ENCODE results near the gene LRRC45.
"Not testable (repeated sequence)": the region's sequence is repeated elsewhere in the genome, so short reads cannot be mapped to it uniquely, and the experiment has no call there.

LRRC45 gene

DNA sequence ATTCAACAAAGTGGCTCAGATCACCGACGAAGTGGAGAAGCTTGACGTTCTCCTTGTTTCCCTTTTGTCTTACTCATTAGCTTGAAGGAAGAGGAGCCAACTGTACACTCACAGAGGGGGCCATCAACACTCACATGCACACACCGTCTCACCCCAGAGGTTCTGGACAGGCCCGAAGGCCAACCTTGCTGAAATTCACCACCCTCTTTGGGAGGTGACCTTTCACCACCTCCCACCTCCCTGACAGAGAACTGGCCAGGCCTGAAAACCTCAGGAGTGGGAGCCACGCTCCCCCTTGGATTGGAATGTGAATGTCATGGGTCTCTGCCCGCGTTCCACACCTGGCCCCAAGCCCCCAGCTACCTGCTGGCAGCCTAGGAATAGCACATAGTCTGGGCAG is 12.4 kb downstream of the LRRC45 start:
- peaks cover 6% of the 10 kb centered on the region; the same call in 1 of the 2 replicates for H3K4me1 ChIP-seq (ENCODE audit: insufficient read depth, low read length)
- no peaks in the 10 kb centered on the region for H3K9me3 ChIP-seq (ENCODE audit: insufficient read depth, low read depth, low read length)
- H3K9ac ChIP-seq (ENCODE audit: low read depth, low read length) = no peak overlapping the region
- no peak overlapping the region for H3K27ac ChIP-seq (ENCODE audit: low read length)
- no peak overlapping the region for H3K4me3 ChIP-seq (ENCODE audit: low read length)
- H3K27me3 ChIP-seq (ENCODE audit: insufficient read depth, low read length) = 0 out of 2 replicates have a peak, but pooled peaks cover 3% of the 10 kb centered on the region
- peaks cover 5% of the 10 kb centered on the region; the same call in 1 of the 2 replicates for H3K36me3 ChIP-seq (ENCODE audit: insufficient read depth, low read depth, low read length)

- Histone ChIP-seq H3K27ac (ENCODE audit: low read length) (no peak overlapping the region), H3K4me1 (ENCODE audit: insufficient read depth, low read length) (peaks cover 6% of the 10 kb centered on the region; the same call in 1 of the 2 replicates), H3K9me3 (ENCODE audit: insufficient read depth, low read depth, low read length) (no peaks in the 10 kb centered on the region), H3K4me3 (ENCODE audit: low read length) (peak overlapping the region; percentile 73), H3K27me3 (ENCODE audit: insufficient read depth, low read length) (0 out of 2 replicates have a peak, but pooled peaks cover 3% of the 10 kb centered on the region), H3K9ac (ENCODE audit: low read depth, low read length) (0 out of 2 replicates have a peak overlapping the region, but pooled peaks have one; percentile 64), H3K36me3 (ENCODE audit: insufficient read depth, low read depth, low read length) (peaks cover 5% of the 10 kb centered on the region; the same call in 1 of the 2 replicates)
Observed at GRCh38 chr17:82035956-82036633, 13.0 kb downstream of the LRRC45 start.

- Histone ChIP-seq H3K27me3 (ENCODE audit: insufficient read depth, low read length) (0 out of 2 replicates have a peak, but pooled peaks cover 3% of the 10 kb centered on the region), H3K9ac (ENCODE audit: low read depth, low read length) (peak overlapping the region; percentile 64; the same call in 1 of the 2 replicates), H3K27ac (ENCODE audit: low read length) (no peak overlapping the region), H3K4me1 (ENCODE audit: insufficient read depth, low read length) (peaks cover 6% of the 10 kb centered on the region; the same call in 1 of the 2 replicates), H3K4me3 (ENCODE audit: low read length) (peak overlapping the region; percentile 73), H3K9me3 (ENCODE audit: insufficient read depth, low read depth, low read length) (no peaks in the 10 kb centered on the region), H3K36me3 (ENCODE audit: insufficient read depth, low read depth, low read length) (peaks cover 5% of the 10 kb centered on the region; the same call in 1 of the 2 replicates)
Observed at GRCh38 chr17:82036634-82037091, 13.6 kb downstream of the LRRC45 start.

DNA sequence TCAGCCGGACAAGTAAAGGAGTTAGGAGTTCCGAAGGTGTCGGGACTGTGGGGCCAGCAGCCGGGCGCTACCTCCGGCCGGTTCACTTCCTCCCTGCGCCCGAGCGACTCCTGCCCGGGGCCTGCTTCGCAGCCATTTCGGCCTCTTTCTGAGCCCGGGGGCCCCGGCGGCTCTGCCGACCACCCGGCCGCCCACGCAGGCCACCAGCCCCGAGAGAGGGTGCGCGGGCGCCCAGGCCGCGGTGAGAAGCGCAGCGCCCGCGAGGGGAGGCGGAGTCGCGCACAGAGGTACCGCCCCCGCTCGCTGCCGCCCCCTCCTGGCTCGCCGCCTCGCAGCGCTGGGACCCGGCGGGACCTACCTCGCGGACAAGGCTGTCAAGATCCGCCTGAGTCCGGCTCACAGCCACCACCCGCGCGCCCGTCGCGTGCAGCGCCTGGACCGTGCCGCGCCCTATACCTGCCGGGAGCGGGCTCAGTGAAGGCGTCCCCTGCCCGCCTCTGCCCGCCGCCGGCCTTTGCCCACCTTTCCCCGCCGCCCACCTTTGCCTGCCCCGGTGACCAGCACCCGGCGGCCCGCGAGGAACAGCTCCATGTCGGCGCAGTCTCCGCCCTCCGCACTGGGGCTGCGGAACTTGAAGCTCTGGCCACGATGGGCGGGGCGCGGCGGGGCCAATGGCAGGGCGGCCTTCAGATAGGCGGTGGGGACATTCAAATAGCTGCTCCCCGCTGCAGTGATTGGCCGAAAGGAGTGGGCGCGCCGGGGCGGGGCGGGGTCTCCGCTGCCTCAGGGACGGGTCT is 14.2 kb downstream of the LRRC45 start, which contains the start of gene DCXR:
Gene DCXR (minus strand): TSS at position 606 of the 797 bp plus-strand sequence. CDS start 15 bp downstream, at position 591.
- Histone ChIP-seq H3K27ac (ENCODE audit: low read length) (no peak within 1 kb of the TSS), H3K4me1 (ENCODE audit: insufficient read depth, low read length) (peaks cover 6% of the 10 kb centered on the region; the same call in 1 of the 2 replicates), H3K9ac (ENCODE audit: low read depth, low read length) (peak within 1 kb of the TSS; percentile 65; the same call in 1 of the 2 replicates)

DNA sequence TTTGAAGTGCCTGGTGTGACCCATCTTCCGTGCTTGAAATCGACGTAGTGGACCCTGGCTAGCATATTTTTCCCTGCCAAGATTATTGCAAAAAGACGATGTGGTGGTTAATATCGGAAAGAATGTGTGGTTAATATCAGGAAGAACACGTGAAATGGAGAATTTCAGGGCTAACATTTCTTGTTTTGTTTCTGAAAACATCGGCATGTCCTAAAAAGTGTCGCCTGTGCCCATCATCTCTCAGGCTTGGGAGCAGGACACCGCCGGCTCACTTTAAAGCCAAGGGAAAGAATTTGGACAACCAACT is 14.7 kb downstream of the LRRC45 start:
- H3K9ac ChIP-seq (ENCODE audit: low read depth, low read length) = peak overlapping the region; percentile 65; the same call in 1 of the 2 replicates
- H3K9me3 ChIP-seq (ENCODE audit: insufficient read depth, low read depth, low read length) = no peaks in the 10 kb centered on the region
- peaks cover 3% of the 10 kb centered on the region; the same call in 1 of the 2 replicates for H3K4me1 ChIP-seq (ENCODE audit: insufficient read depth, low read length)
- no peak overlapping the region for H3K27ac ChIP-seq (ENCODE audit: low read length)
- H3K36me3 ChIP-seq (ENCODE audit: insufficient read depth, low read depth, low read length) = peaks cover 5% of the 10 kb centered on the region; the same call in 1 of the 2 replicates
- H3K4me3 ChIP-seq (ENCODE audit: low read length) = peak overlapping the region; percentile 60
- H3K27me3 ChIP-seq (ENCODE audit: insufficient read depth, low read length) = 0 out of 2 replicates have a peak, but pooled peaks cover 3% of the 10 kb centered on the region

More for the DNA sequence above, 14.2 kb downstream of the LRRC45 start, which contains the start of gene DCXR:
- Histone ChIP-seq H3K9me3 (ENCODE audit: insufficient read depth, low read depth, low read length) (no peaks in the 10 kb centered on the region), H3K36me3 (ENCODE audit: insufficient read depth, low read depth, low read length) (peaks cover 5% of the 10 kb centered on the region; the same call in 1 of the 2 replicates), H3K4me3 (ENCODE audit: low read length) (peak within 1 kb of the TSS; percentile 73), H3K27me3 (ENCODE audit: insufficient read depth, low read length) (0 out of 2 replicates have a peak, but pooled peaks cover 3% of the 10 kb centered on the region)

- H3K27me3 ChIP-seq (ENCODE audit: insufficient read depth, low read length); H3K27ac ChIP-seq (ENCODE audit: low read length); H3K4me3 ChIP-seq (ENCODE audit: low read length); H3K9ac ChIP-seq (ENCODE audit: low read depth, low read length); H3K9me3 ChIP-seq (ENCODE audit: insufficient read depth, low read depth, low read length); H3K4me1 ChIP-seq (ENCODE audit: insufficient read depth, low read length); H3K36me3 ChIP-seq (ENCODE audit: insufficient read depth, low read depth, low read length): not testable (repeated sequence)
Observed at GRCh38 chr17:82038796-82039409, 15.8 kb downstream of the LRRC45 start.

DNA sequence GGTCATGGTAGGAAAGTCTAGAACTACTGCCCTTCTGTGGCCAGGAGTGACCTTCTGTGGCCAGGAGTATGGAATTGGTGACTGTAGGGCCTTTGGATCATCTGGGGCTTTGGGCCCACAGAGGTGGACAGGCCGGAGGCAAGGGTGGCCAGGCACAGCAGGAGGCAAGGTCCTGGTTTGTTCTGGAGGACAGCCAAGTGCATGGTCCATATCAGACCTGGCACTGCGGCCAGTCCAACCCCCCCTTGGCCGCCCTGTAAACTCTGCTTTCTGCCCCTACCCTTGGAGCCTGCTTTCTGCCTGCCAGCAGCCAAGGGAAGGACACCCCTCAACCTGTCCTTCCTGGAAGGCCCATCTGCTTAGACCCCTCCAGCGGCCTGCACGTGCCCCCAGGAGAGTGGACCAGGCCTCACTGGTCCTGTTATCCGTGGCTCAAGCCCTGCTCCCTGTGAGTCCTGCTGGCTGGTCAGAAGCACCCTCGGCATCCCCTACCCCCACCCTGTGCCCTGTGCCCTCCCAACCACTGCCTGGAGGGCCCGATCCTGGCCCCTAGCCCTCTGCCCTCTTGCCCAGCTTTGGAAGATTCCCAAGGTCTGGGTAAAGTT is 16.7 kb downstream of the LRRC45 start:
- peaks cover 3% of the 10 kb centered on the region; the same call in 1 of the 2 replicates for H3K4me1 ChIP-seq (ENCODE audit: insufficient read depth, low read length)
- no peaks in the 10 kb centered on the region for H3K9me3 ChIP-seq (ENCODE audit: insufficient read depth, low read depth, low read length)
- H3K9ac ChIP-seq (ENCODE audit: low read depth, low read length) = no peak overlapping the region
- H3K27ac ChIP-seq (ENCODE audit: low read length) = no peak overlapping the region
- peaks cover 5% of the 10 kb centered on the region; the same call in 1 of the 2 replicates for H3K36me3 ChIP-seq (ENCODE audit: insufficient read depth, low read depth, low read length)
- no peak overlapping the region for H3K4me3 ChIP-seq (ENCODE audit: low read length)
- 0 out of 2 replicates have a peak, but pooled peaks cover 3% of the 10 kb centered on the region for H3K27me3 ChIP-seq (ENCODE audit: insufficient read depth, low read length)

- Histone ChIP-seq H3K4me1 (ENCODE audit: insufficient read depth, low read length) (peaks cover 3% of the 10 kb centered on the region; the same call in 1 of the 2 replicates), H3K27ac (ENCODE audit: low read length) (no peak overlapping the region), H3K4me3 (ENCODE audit: low read length) (no peak overlapping the region), H3K27me3 (ENCODE audit: insufficient read depth, low read length) (0 out of 2 replicates have a peak, but pooled peaks cover 3% of the 10 kb centered on the region), H3K9me3 (ENCODE audit: insufficient read depth, low read depth, low read length) (no peaks in the 10 kb centered on the region), H3K36me3 (ENCODE audit: insufficient read depth, low read depth, low read length) (no peaks in the 10 kb centered on the region), H3K9ac (ENCODE audit: low read depth, low read length) (no peak overlapping the region)
Observed at GRCh38 chr17:82041144-82041814, 18.2 kb downstream of the LRRC45 start.

GRCh38 chr17:82042649-82043048 is 19.5 kb downstream of the LRRC45 start:
- H3K9ac ChIP-seq (ENCODE audit: low read depth, low read length) = no peak overlapping the region
- peaks cover 3% of the 10 kb centered on the region; the same call in 1 of the 2 replicates for H3K4me1 ChIP-seq (ENCODE audit: insufficient read depth, low read length)
- H3K27me3 ChIP-seq (ENCODE audit: insufficient read depth, low read length) = 0 out of 2 replicates have a peak, but pooled peaks cover 3% of the 10 kb centered on the region
- H3K36me3 ChIP-seq (ENCODE audit: insufficient read depth, low read depth, low read length) = peaks cover 4% of the 10 kb centered on the region; the same call in 1 of the 2 replicates
- no peak overlapping the region for H3K4me3 ChIP-seq (ENCODE audit: low read length)
- H3K9me3 ChIP-seq (ENCODE audit: insufficient read depth, low read depth, low read length) = no peaks in the 10 kb centered on the region
- no peak overlapping the region for H3K27ac ChIP-seq (ENCODE audit: low read length)

GRCh38 chr17:82043507-82043906 is 20.4 kb downstream of the LRRC45 start:
- H3K4me1 ChIP-seq (ENCODE audit: insufficient read depth, low read length) = no peaks in the 10 kb centered on the region
- no peak overlapping the region for H3K27ac ChIP-seq (ENCODE audit: low read length)
- no peak overlapping the region for H3K9ac ChIP-seq (ENCODE audit: low read depth, low read length)

More at GRCh38 chr17:82043507-82043906, 20.4 kb downstream of the LRRC45 start:
- no peaks in the 10 kb centered on the region for H3K27me3 ChIP-seq (ENCODE audit: insufficient read depth, low read length)
- H3K36me3 ChIP-seq (ENCODE audit: insufficient read depth, low read depth, low read length) = peaks cover 8% of the 10 kb centered on the region; the same call in 1 of the 2 replicates
- H3K9me3 ChIP-seq (ENCODE audit: insufficient read depth, low read depth, low read length) = no peaks in the 10 kb centered on the region
- H3K4me3 ChIP-seq (ENCODE audit: low read length) = no peak overlapping the region
